Daoy (cell line): Measurements from ENCODE around the gene GRIK4. TPM values are rescaled to one million over a fixed set of nuclear protein-coding genes. Genes with fewer than 3 reads are reported as not detected.
"Not testable (repeated sequence)": the region's sequence is repeated elsewhere in the genome, so short reads cannot be mapped to it uniquely, and the experiment has no call there.

Source experiments
- DNase-seq: peaks from one replicate; pipeline ENCODE4 v3.0.0-alpha.2; 2015; ENCODE audit warnings: low read depth
- total RNA-seq: library from RNA; depleted of rRNA; stranded (reverse); fragments of >200 nt; shearing (Covaris generic); gene quantifications from 2 replicates; pipeline ENCODE4 v1.2.3, GENCODE V29; 2014; rRNA removed

The GRIK4 gene, protein sequence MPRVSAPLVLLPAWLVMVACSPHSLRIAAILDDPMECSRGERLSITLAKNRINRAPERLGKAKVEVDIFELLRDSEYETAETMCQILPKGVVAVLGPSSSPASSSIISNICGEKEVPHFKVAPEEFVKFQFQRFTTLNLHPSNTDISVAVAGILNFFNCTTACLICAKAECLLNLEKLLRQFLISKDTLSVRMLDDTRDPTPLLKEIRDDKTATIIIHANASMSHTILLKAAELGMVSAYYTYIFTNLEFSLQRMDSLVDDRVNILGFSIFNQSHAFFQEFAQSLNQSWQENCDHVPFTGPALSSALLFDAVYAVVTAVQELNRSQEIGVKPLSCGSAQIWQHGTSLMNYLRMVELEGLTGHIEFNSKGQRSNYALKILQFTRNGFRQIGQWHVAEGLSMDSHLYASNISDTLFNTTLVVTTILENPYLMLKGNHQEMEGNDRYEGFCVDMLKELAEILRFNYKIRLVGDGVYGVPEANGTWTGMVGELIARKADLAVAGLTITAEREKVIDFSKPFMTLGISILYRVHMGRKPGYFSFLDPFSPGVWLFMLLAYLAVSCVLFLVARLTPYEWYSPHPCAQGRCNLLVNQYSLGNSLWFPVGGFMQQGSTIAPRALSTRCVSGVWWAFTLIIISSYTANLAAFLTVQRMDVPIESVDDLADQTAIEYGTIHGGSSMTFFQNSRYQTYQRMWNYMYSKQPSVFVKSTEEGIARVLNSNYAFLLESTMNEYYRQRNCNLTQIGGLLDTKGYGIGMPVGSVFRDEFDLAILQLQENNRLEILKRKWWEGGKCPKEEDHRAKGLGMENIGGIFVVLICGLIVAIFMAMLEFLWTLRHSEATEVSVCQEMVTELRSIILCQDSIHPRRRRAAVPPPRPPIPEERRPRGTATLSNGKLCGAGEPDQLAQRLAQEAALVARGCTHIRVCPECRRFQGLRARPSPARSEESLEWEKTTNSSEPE
- 0.11 and 0.12 TPM in 2 replicates for total RNA-seq

GRCh38 chr11:120511116-120511819 lies at the start of gene GRIK4:
Gene GRIK4 (plus strand): TSS chr11:120511748. CDS start chr11:120660319, 148,571 bp downstream.
- DNase-seq: peak; percentile 82

- DNase-seq: no peak
Observed at GRCh38 chr11:120462825-120463224, 48.7 kb upstream of the GRIK4 start.

DNA sequence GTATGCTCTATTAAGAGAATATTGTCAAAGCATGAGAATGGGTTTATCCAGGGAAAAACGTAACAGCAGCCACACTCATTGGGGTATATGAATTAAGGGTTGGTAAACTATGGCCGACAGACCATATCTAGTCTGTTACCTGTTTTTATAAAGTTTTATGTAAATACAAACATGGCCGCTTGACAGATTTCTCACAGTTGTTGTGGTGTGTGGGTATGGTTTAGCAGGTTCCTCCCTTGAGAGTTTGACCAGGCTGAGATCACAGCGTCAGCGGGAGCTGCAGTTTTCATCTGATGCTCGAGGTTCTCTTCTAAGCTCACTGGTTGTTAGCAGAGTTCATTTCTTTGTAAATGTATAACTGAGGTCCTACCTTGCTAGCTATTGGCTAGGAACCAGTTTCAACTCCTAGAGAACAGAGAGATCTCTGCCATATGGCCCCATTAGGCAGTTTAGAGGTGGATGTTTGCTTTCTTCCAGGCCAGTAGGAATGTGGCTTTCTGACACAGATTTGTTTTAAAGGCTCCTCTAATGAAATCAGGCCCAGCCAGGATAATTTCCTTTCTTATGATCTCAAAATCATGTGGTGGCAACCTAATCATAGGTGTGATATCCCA lies 45.5 kb upstream of the GRIK4 start:
- no peak for DNase-seq

DNA sequence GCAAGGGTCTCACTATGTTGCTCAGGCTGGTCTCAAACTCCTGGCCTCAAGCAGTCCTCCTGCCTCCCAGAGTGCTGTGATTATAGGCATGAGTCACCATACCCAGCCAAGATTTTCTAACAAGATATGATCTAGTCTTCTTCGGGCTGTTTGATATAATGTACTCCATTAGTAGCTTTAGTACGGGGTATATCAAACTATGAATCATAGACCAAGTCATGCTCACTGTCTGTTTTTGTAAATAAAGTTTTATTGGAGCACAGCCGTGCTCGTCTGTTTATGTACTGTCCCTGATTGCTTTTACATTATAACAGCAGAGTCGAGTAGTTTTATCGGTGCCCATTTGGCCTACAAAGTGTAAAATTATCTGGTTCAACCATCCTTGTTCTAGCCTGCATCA lies 43.9 kb upstream of the GRIK4 start:
- peak; percentile 24 for DNase-seq

GRCh38 chr11:120471131-120471530 lies 40.4 kb upstream of the GRIK4 start:
- no peak for DNase-seq

DNA sequence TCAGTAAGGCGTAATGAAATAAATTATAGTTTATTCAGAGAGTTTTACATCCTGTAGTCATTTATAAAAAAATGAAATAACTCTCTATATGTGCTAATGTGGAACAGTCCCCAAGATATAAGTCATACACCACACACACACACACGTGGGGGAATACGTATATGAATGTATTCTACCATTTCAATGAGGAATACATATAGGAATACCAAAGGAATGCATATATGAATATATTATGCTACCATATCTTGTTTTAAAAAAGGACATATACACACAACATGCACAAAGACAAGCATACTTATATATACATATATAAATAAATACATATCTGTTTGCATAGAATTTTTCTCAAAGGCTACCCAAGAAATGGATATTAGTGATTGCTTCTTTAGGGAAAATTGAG lies 39.6 kb upstream of the GRIK4 start:
- DNase-seq: no peak

- no peak for DNase-seq
Observed at GRCh38 chr11:120473503-120473902, 38.0 kb upstream of the GRIK4 start.

DNA sequence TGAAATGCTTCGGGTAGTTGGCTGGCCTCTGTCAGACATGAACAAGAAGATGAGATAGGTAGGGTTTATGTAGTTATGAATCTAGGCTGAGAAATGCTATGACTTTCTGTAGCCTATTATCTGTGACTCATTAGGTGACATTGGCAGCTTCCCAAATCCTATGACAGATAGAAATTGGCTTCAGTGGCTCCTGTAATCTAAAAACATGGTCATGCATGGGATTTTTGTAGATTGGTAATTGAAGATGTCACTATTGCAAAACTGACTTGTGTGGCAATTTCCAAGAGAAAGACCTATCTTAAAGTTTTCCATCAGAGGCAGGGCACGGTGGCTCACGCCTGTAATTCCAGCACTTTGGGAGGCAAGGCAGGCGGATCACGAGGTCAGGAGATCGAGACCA lies 29.4 kb upstream of the GRIK4 start:
- DNase-seq: no peak

DNA sequence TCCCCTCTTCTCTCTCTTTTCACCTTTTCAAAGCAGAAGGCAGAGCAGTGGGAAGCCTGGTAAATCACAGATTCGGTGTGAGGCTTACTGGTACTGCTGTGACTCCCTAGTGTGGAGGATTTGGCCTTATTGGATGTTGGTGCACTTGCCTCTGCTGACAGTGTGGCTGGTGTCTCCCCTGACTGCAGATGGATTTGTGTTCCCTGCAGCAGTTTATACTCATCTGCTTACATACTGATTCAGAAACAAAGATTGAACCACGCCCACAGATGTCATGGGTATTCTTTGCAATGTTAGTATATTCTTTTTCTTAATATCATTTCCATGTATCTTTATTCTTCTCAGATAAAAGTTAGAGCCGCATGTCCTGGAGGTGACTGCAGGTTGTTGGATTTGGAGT lies 26.8 kb upstream of the GRIK4 start:
- DNase-seq: no peak

DNA sequence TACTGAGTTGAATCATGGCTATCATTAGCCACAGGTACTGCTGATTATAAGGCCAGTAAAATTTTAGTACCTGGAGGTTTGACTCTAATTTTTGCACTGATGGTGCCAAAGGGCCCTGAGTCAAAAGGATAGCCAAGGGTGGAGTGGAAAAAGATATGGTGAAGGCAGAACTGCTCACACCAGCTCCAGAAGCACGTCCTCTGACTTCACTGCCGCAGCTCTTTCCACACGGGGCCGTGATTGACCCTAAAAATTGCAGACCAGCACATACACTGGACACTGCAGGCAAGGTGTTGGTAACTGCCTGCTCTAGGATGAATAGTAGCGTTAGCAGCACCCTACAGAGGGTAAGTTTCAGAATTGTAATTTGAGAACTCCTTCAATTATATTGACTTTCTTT lies 25.4 kb upstream of the GRIK4 start:
- no peak for DNase-seq

DNA sequence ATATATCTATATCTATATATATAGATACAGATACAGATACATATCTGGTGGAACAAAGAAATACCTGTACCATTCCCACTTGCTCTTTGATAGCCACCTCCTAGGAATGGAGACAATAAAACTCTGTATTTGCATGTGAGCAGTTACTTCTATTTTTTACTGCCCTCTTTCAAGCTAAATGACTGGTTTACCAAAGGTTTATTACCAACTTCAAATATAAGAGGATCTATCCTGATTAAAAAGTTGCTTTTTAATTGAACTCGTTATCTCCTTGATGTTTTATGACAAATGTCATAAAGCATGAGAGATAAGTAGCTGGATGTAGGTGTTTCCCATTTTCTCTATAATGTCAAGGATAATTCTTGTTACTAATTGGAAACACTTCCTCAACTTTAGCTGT lies 21.7 kb upstream of the GRIK4 start:
- no peak for DNase-seq

- no peak for DNase-seq
Observed at GRCh38 chr11:120492486-120492885, 19.1 kb upstream of the GRIK4 start.

DNA sequence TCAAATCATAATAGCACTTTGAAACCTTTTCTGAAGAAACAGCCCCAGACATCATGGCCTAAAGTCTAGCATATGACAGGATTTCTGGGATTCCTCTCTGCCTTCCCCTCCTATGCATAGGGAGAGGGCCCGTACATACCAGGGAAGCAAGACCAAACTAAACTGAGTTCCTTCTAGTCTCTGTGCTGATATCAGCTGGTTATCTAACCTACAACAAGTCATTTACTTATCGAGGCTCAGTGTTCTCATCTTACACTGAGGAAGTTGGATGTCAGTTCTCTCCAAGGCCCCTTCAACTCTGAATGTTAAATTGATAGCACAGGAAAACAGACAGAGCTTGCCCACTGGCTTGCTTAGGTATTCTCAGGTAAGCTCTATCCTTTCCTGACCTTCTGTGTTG lies 17.0 kb upstream of the GRIK4 start:
- DNase-seq: no peak

DNA sequence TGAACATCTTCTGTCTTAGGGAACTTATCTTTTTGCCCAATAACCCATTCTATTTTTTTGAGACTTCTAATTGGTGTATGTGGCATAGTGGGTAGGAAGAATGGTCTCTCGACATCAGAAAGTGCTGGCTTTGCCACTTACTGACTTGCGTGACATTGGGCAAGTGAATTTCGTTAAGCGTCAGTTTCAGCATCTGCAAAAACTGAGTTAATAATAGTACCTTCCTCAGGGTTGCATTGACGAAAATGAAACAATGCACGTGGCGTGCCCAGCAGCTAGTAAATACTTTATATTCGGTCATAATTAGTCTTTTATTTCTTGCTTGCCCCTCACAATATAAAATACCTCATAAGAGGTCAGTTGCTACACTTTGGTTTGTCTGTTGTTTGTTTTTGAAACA lies 12.5 kb upstream of the GRIK4 start:
- no peak for DNase-seq

DNA sequence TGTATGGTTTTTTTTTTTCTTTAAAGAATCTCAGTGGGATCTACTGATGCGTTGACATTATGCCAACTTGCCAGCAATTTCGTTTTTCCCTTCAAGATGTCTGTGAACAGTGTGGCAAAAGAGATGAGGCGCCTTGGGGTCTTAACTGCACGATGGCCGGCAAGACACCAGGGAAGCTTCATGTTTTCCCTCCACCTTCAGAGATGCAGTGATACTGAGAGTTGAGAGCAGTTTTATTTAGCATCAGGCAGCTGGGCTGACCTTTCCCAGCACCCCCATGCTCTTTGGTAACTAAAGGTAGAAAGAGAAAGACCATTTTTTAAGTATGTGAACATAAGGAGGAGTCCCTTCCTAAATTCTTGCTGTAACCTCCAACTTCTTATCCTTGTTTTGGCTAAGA lies 11.7 kb upstream of the GRIK4 start:
- no peak for DNase-seq

GRCh38 chr11:120500414-120501071 lies 11.0 kb upstream of the GRIK4 start:
- DNase-seq: no peak

DNA sequence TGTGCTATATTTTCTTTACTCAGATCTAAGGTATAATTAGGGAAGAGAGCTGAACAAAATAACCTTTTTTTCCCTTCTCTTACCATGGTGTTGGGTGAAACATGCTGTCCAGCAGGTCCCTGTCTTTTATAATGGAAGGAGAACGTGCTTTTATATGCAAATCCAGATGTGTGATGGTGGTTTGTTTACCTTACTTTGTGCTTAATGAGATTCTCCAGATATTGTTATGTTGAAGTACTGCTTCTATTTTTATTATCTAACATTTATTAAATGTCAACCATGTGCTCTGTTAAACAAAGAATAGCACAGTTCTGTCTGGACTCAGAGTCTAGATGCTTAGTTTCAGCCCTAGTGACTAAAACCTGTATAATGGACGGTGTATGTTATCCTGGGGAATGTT lies 10.1 kb upstream of the GRIK4 start:
- no peak for DNase-seq

GRCh38 chr11:120501976-120502755 lies 9.4 kb upstream of the GRIK4 start:
- no peak for DNase-seq

GRCh38 chr11:120503529-120503928 lies 8.0 kb upstream of the GRIK4 start:
- not testable (repeated sequence) for DNase-seq

DNA sequence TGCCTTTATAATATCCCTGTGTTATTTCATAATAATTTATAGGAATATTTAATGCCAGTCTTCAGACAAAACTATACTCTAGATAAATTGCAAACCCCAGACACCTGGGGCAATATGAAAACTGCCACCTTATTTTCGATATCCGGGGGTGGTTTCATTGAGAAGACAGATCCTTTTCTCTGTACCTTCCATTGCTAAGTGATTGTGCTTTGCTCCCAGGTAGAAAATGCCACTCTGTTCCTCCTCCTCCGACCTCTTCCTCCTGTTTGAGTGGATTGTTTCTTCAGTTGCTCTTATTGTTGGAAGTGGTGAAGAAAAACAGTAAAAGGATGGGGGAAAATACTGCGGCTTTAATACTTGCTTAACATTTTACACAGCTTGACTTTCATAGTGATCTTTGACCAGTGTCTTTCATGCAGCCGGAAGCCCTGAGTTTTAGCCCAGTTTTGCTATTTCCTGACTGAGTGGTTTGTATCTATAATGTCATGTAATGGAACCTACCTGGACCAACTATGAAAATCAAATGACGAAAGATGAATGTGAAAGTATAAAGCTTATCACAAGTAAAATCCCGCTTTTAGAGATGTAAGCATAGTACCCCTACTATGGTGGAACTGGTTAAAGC lies 5.6 kb upstream of the GRIK4 start:
- DNase-seq: no peak
